ENCODE results near the gene AKAP5.

DNA sequence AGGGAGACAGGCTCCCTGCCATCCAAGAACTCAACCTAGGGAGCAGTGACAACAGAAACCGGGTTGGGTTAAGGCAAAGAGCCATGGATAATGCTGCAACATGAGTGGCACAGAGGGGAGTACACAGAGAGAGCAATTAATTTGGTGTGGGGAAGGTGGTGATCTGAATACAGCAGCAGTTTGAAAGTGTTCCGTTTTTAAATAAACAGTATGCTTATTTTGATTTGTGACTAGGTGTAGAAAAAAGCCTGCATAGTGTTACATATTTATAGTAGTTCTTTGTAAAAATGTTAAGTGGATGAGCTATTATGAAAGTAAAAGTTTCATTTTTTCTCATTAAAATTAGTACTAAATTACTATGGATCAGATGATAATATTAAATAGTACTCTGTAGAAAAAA is 8.7 kb downstream of the AKAP5 start:
- TF ChIP-seq TCF12 (IDR thresholded peaks at IDR 0.05) (no peak), TCF12 (CRISPR knock-in tag; IDR thresholded peaks at IDR 0.05) (no peak)
- TF ChIP-seq, protein P1, sequence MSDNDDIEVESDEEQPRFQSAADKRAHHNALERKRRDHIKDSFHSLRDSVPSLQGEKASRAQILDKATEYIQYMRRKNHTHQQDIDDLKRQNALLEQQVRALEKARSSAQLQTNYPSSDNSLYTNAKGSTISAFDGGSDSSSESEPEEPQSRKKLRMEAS (IDR thresholded peaks at IDR 0.05): no peak

Measured in HepG2 (cell line).